Mesothelial cell of epicardium (in vitro differentiated cells): Measurements from ENCODE around the gene CDK5RAP2. TPM values are rescaled to one million over a fixed set of nuclear protein-coding genes. Genes with fewer than 3 reads are reported as not detected.

Experiments used
- DNase-seq, 2 experiments: peaks; one replicate each; pipeline ENCODE4 v3.0.0; 2021; ENCODE audit warnings: low spot score in 2 of 2; ENCODE audit not compliant: unreplicated experiment in 2 of 2
- H3K27ac Mint-ChIP-seq: 2 replicates; pipeline ENCODE4 v1.8.0; 2021; ENCODE audit warnings: mixed read lengths
- H3K27me3 Mint-ChIP-seq: 2 replicates; pipeline ENCODE4 v1.8.0; 2021; ENCODE audit warnings: low read depth, mixed read lengths
- H3K36me3 Mint-ChIP-seq: 2 replicates; pipeline ENCODE4 v1.8.0; 2021; ENCODE audit warnings: mixed read lengths
- H3K4me1 Mint-ChIP-seq: 2 replicates; pipeline ENCODE4 v1.8.0; 2021; ENCODE audit warnings: mixed read lengths
- H3K4me3 Mint-ChIP-seq: 2 replicates; pipeline ENCODE4 v1.8.0; 2021; ENCODE audit warnings: mild to moderate bottlenecking, moderate library complexity, mixed read lengths
- H3K9me3 Mint-ChIP-seq: 2 replicates; pipeline ENCODE4 v1.8.0; 2021; ENCODE audit warnings: mixed read lengths
- CTCF ChIP-seq: fragments of 200-600 bp; sonication (generic); IDR thresholded peaks from one replicate; pipeline ENCODE4 v1.5.0; 2021; ENCODE audit warnings: antibody characterized with exemption; ENCODE audit not compliant: unreplicated experiment
- total RNA-seq: library from RNA; stranded (reverse); gene quantifications from 3 replicates; pipeline ENCODE4 v1.2.1, GENCODE V29; 2021

The CDK5RAP2 gene
- total RNA-seq, 1 donor from 2014 or later, result 71.0 TPM

- Mint-ChIP-seq H3K27me3 (no peaks in the 10 kb centered on the region), H3K9me3 (peaks cover 7% of the 10 kb centered on the region), H3K4me1 (peaks cover 42% of the 10 kb centered on the region), H3K27ac (no peak overlapping the region), H3K36me3 (peaks cover 9% of the 10 kb centered on the region), H3K4me3 (no peak overlapping the region)
- no peak for TF ChIP-seq CTCF
- no peak for DNase-seq
Measured at GRCh38 chr9:120381839-120382238, 198.1 kb downstream of the CDK5RAP2 start.

GRCh38 chr9:120379611-120380010, 200.4 kb downstream of the CDK5RAP2 start:
- no peak for DNase-seq
- Mint-ChIP-seq H3K27ac (no peak overlapping the region), H3K9me3 (peaks cover 13% of the 10 kb centered on the region), H3K27me3 (no peaks in the 10 kb centered on the region), H3K36me3 (peaks cover 9% of the 10 kb centered on the region), H3K4me1 (peaks cover 20% of the 10 kb centered on the region), H3K4me3 (no peak overlapping the region)
- TF ChIP-seq CTCF, result no peak

GRCh38 chr9:120378680-120379079, 201.3 kb downstream of the CDK5RAP2 start:
- Mint-ChIP-seq H3K9me3 (peaks cover 16% of the 10 kb centered on the region), H3K27me3 (no peaks in the 10 kb centered on the region), H3K4me1 (peaks cover 12% of the 10 kb centered on the region), H3K4me3 (no peak overlapping the region), H3K36me3 (peaks cover 9% of the 10 kb centered on the region), H3K27ac (no peak overlapping the region)
- no peak for DNase-seq
- no peak for TF ChIP-seq CTCF

- DNase-seq, result no peak
- Mint-ChIP-seq H3K36me3 (peaks cover 9% of the 10 kb centered on the region), H3K4me1 (peaks cover 2% of the 10 kb centered on the region), H3K9me3 (peaks cover 16% of the 10 kb centered on the region), H3K27ac (no peak overlapping the region), H3K27me3 (no peaks in the 10 kb centered on the region), H3K4me3 (no peak overlapping the region)
- no peak for TF ChIP-seq CTCF
Measured at GRCh38 chr9:120377268-120378159, 202.5 kb downstream of the CDK5RAP2 start.

- peaks cover 9% of the 10 kb centered on the region for H3K36me3 Mint-ChIP-seq
- DNase-seq, result no peak
- no peaks in the 10 kb centered on the region for H3K27me3 Mint-ChIP-seq
- peaks cover 2% of the 10 kb centered on the region for H3K4me1 Mint-ChIP-seq
- H3K27ac Mint-ChIP-seq, result no peak overlapping the region
- no peak overlapping the region for H3K4me3 Mint-ChIP-seq
- H3K9me3 Mint-ChIP-seq, result peaks cover 16% of the 10 kb centered on the region
- TF ChIP-seq CTCF, result no peak
Measured at GRCh38 chr9:120376101-120376500, 203.9 kb downstream of the CDK5RAP2 start.
